GM15510 (cell line): ENCODE results near the gene NRIP1.

Source experiments
- POLR2A ChIP-seq: IDR thresholded peaks from 3 replicates; pipeline ENCODE4 v1.6.1; 2011; ENCODE audit warnings: borderline replicate concordance; ENCODE audit not compliant: insufficient read length; ENCODE audit errors: extremely low read depth

NRIP1 gene

GRCh38 chr21:14981246-14981645 is 83.6 kb downstream of the NRIP1 start:
- no peak for TF ChIP-seq POLR2A

GRCh38 chr21:14979264-14979663 is 85.5 kb downstream of the NRIP1 start:
- TF ChIP-seq POLR2A = no peak

- TF ChIP-seq POLR2A = no peak
Measured at GRCh38 chr21:14977814-14978213, 87.0 kb downstream of the NRIP1 start.

GRCh38 chr21:14975136-14975919 is 89.5 kb downstream of the NRIP1 start:
- TF ChIP-seq POLR2A = no peak

- no peak for TF ChIP-seq POLR2A
Measured at GRCh38 chr21:14972678-14973077, 92.1 kb downstream of the NRIP1 start.

- no peak for TF ChIP-seq POLR2A
Measured at GRCh38 chr21:14968821-14969220, 96.0 kb downstream of the NRIP1 start.

GRCh38 chr21:14968029-14968428 is 96.8 kb downstream of the NRIP1 start:
- no peak for TF ChIP-seq POLR2A

GRCh38 chr21:14964621-14965020 is 100.2 kb downstream of the NRIP1 start:
- no peak for TF ChIP-seq POLR2A

GRCh38 chr21:14962217-14962616 is 102.6 kb downstream of the NRIP1 start:
- no peak for TF ChIP-seq POLR2A

- TF ChIP-seq POLR2A = no peak
Measured at GRCh38 chr21:14961502-14961901, 103.3 kb downstream of the NRIP1 start.

- no peak for TF ChIP-seq POLR2A
Measured at GRCh38 chr21:14959343-14959742, 105.5 kb downstream of the NRIP1 start.

- no peak for TF ChIP-seq POLR2A
Measured at GRCh38 chr21:14957836-14958235, 107.0 kb downstream of the NRIP1 start.

- no peak for TF ChIP-seq POLR2A
Measured at GRCh38 chr21:14956807-14957206, 108.0 kb downstream of the NRIP1 start.

- TF ChIP-seq POLR2A = no peak
Measured at GRCh38 chr21:14955936-14956520, 108.8 kb downstream of the NRIP1 start.

- no peak for TF ChIP-seq POLR2A
Measured at GRCh38 chr21:14952916-14953315, 111.9 kb downstream of the NRIP1 start.

GRCh38 chr21:14949603-14950002 is 115.2 kb downstream of the NRIP1 start:
- no peak for TF ChIP-seq POLR2A
